GM18951 (cell line): ENCODE measurements around the gene GRHL1.
"Not testable (repeated sequence)": the region's sequence is repeated elsewhere in the genome, so short reads cannot be mapped to it uniquely, and the experiment has no call there.

Experiments used
- POLR2A ChIP-seq: IDR thresholded peaks from 4 replicates; pipeline ENCODE4 v1.6.1; 2011; ENCODE audit warnings: mild to moderate bottlenecking; ENCODE audit not compliant: insufficient read length, insufficient read depth; ENCODE audit errors: extremely low read depth
- in situ Hi-C: fragments of 300-500 bp; cut with MboI; formaldehyde crosslinking; loops from one replicate; pipeline ENCODE4 v1.12.0; 2022; ENCODE audit warnings: low sequenced_read_pairs, mixed read lengths, inconsistent platforms; ENCODE audit not compliant: unreplicated experiment

Gene GRHL1

GRCh38 chr2:10007921-10008808 is 56.7 kb downstream of the GRHL1 start:
- in situ Hi-C loops: no loop called here
- TF ChIP-seq POLR2A: no peak

GRCh38 chr2:10008809-10009176 is 57.3 kb downstream of the GRHL1 start:
- in situ Hi-C loops: no loop called here

GRCh38 chr2:10009271-10009810 is 57.8 kb downstream of the GRHL1 start:
- TF ChIP-seq POLR2A: no peak
- in situ Hi-C loops: no loop called here

More at GRCh38 chr2:10008809-10009176, 57.3 kb downstream of the GRHL1 start:
- no peak for TF ChIP-seq POLR2A

- in situ Hi-C loops: no loop called here
- no peak for TF ChIP-seq POLR2A
These were observed 58.6 kb downstream of the GRHL1 start for GRCh38 chr2:10009811-10010781.

GRCh38 chr2:10010861-10011605 is 59.5 kb downstream of the GRHL1 start:
- in situ Hi-C loops: not testable (repeated sequence)

- in situ Hi-C loops: not testable (repeated sequence)
These were observed 60.3 kb downstream of the GRHL1 start for GRCh38 chr2:10011606-10012325.

GRCh38 chr2:10012366-10012962 is 61.0 kb downstream of the GRHL1 start:
- in situ Hi-C loops: not testable (repeated sequence)

- in situ Hi-C loops: no loop called here
- TF ChIP-seq POLR2A: no peak
These were observed 61.5 kb downstream of the GRHL1 start for GRCh38 chr2:10012963-10013461.

GRCh38 chr2:10013651-10014417 is 62.3 kb downstream of the GRHL1 start:
- in situ Hi-C loops: not testable (repeated sequence)

GRCh38 chr2:10014418-10015190 is 63.1 kb downstream of the GRHL1 start:
- TF ChIP-seq POLR2A: no peak
- in situ Hi-C loops: no loop called here

GRCh38 chr2:10015376-10015989 is 64.0 kb downstream of the GRHL1 start:
- in situ Hi-C loops: not testable (repeated sequence)
